HL-60 (cell line): ENCODE measurements around the gene RAB28.

Source experiments
- DNase-seq, 2 experiments: peaks; one replicate each; pipeline ENCODE4 v3.0.0-alpha.2; 2010 to 2020; ENCODE audit warnings: low read depth in 1 of 2, low spot score in 1 of 2
- H3K27ac ChIP-seq: fragments of 250-450 bp; sonication (Bioruptor Pico); replicated peaks from 2 replicates; pipeline ENCODE4 v1.5.1; 2020; ENCODE audit warnings: mild to moderate bottlenecking, moderate library complexity
- H3K27me3 ChIP-seq: fragments of 250-450 bp; sonication (Bioruptor Pico); 2 replicates; pipeline ENCODE4 v1.5.1; 2021; ENCODE audit warnings: mild to moderate bottlenecking, moderate library complexity; ENCODE audit not compliant: insufficient read depth, poor library complexity, severe bottlenecking
- H3K4me3 ChIP-seq: replicated peaks from 2 replicates; pipeline ENCODE4 v1.5.1; 2011; ENCODE audit warnings: mild to moderate bottlenecking, control low read depth, low read length; ENCODE audit not compliant: insufficient read depth
- GABPA ChIP-seq: IDR thresholded peaks from 2 replicates; pipeline ENCODE4 v1.6.1; 2012; ENCODE audit warnings: low read depth
- POLR2AphosphoS5 ChIP-seq: IDR thresholded peaks from 2 replicates; pipeline ENCODE4 v1.6.1; 2012; ENCODE audit warnings: low read depth
- SPI1 ChIP-seq: IDR thresholded peaks from 2 replicates; pipeline ENCODE4 v1.6.1; 2012; ENCODE audit warnings: low read depth, mild to moderate bottlenecking, borderline replicate concordance
- TF ChIP-seq, protein P1 (sequence below): IDR thresholded peaks from one replicate; pipeline ENCODE4 v1.5.1; 2011; ENCODE audit warnings: low read length, control low read depth, inconsistent platforms; ENCODE audit not compliant: insufficient read depth
- TF ChIP-seq, protein P2 (sequence below): IDR thresholded peaks from 2 replicates; pipeline ENCODE4 v1.6.1; 2012; ENCODE audit warnings: low read depth; ENCODE audit not compliant: insufficient replicate concordance

RAB28 gene

DNA sequence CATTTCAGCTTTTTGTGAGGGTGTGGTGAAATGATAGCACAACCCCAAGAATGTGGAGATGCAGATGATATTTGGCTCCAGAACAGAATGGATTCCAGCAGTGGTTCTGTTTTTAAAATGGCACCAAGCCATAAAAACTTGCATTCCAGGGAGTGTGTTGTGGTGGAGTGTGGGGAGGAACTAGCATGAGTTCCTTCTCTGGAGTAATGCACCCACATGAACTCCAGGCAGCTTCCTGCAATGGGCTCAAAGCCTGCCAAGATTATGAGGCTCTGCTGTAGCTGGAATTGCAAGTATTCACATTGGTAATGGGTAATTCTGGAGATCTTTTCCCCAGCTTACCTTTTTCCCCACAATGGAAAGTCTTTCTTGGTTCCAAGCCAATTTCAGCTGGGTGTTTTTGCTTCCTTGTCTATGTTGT lies 161.4 kb downstream of the RAB28 start:
- DNase-seq: no peak
- H3K27me3 ChIP-seq: no peaks in the 10 kb centered on the region
- no peak overlapping the region for H3K27ac ChIP-seq
- TF ChIP-seq SPI1 (no peak), GABPA (no peak), POLR2AphosphoS5 (no peak)
- TF ChIP-seq, protein P1, sequence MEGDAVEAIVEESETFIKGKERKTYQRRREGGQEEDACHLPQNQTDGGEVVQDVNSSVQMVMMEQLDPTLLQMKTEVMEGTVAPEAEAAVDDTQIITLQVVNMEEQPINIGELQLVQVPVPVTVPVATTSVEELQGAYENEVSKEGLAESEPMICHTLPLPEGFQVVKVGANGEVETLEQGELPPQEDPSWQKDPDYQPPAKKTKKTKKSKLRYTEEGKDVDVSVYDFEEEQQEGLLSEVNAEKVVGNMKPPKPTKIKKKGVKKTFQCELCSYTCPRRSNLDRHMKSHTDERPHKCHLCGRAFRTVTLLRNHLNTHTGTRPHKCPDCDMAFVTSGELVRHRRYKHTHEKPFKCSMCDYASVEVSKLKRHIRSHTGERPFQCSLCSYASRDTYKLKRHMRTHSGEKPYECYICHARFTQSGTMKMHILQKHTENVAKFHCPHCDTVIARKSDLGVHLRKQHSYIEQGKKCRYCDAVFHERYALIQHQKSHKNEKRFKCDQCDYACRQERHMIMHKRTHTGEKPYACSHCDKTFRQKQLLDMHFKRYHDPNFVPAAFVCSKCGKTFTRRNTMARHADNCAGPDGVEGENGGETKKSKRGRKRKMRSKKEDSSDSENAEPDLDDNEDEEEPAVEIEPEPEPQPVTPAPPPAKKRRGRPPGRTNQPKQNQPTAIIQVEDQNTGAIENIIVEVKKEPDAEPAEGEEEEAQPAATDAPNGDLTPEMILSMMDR: no peak
- TF ChIP-seq, protein P2, sequence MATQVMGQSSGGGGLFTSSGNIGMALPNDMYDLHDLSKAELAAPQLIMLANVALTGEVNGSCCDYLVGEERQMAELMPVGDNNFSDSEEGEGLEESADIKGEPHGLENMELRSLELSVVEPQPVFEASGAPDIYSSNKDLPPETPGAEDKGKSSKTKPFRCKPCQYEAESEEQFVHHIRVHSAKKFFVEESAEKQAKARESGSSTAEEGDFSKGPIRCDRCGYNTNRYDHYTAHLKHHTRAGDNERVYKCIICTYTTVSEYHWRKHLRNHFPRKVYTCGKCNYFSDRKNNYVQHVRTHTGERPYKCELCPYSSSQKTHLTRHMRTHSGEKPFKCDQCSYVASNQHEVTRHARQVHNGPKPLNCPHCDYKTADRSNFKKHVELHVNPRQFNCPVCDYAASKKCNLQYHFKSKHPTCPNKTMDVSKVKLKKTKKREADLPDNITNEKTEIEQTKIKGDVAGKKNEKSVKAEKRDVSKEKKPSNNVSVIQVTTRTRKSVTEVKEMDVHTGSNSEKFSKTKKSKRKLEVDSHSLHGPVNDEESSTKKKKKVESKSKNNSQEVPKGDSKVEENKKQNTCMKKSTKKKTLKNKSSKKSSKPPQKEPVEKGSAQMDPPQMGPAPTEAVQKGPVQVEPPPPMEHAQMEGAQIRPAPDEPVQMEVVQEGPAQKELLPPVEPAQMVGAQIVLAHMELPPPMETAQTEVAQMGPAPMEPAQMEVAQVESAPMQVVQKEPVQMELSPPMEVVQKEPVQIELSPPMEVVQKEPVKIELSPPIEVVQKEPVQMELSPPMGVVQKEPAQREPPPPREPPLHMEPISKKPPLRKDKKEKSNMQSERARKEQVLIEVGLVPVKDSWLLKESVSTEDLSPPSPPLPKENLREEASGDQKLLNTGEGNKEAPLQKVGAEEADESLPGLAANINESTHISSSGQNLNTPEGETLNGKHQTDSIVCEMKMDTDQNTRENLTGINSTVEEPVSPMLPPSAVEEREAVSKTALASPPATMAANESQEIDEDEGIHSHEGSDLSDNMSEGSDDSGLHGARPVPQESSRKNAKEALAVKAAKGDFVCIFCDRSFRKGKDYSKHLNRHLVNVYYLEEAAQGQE: no peak
- H3K4me3 ChIP-seq: no peak overlapping the region
